B cell (primary cell): ENCODE measurements around the gene HACD4.

Source experiments
- EZH2 ChIP-seq: IDR thresholded peaks from 2 replicates; pipeline ENCODE4 v1.6.1; 2012; ENCODE audit warnings: borderline replicate concordance, low read depth, mild to moderate bottlenecking, moderate library complexity, low read length; ENCODE audit not compliant: insufficient read depth, poor library complexity, severe bottlenecking
- TF ChIP-seq, protein P1 (sequence below): fragments of 200-600 bp; IDR thresholded peaks from one replicate; pipeline ENCODE4 v1.8.0; 2022; ENCODE audit warnings: antibody characterized with exemption, mild to moderate bottlenecking

DNA sequence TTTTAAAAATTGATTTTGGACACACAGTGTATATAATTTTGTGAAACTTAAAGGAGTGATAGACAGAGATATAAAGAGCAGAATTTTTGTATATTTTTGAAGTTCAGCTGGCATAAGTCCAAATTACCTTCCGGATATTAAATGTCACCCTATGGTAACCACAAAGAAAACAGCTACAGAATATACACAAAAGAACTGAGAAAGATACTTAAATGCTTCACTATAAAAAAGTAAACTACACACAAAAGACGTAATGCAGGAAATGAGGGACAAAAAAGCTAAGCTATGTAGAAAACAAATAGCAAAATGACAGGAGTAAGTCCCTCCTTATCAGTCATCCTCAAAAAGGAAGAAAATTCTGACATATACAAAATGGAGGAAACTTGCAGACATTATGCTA, 29.4 kb downstream of the HACD4 start:
- TF ChIP-seq, protein P1, sequence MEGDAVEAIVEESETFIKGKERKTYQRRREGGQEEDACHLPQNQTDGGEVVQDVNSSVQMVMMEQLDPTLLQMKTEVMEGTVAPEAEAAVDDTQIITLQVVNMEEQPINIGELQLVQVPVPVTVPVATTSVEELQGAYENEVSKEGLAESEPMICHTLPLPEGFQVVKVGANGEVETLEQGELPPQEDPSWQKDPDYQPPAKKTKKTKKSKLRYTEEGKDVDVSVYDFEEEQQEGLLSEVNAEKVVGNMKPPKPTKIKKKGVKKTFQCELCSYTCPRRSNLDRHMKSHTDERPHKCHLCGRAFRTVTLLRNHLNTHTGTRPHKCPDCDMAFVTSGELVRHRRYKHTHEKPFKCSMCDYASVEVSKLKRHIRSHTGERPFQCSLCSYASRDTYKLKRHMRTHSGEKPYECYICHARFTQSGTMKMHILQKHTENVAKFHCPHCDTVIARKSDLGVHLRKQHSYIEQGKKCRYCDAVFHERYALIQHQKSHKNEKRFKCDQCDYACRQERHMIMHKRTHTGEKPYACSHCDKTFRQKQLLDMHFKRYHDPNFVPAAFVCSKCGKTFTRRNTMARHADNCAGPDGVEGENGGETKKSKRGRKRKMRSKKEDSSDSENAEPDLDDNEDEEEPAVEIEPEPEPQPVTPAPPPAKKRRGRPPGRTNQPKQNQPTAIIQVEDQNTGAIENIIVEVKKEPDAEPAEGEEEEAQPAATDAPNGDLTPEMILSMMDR = no peak
- TF ChIP-seq EZH2 = no peak
